K562 (cell line): Measurements from ENCODE around the gene PPP3CB. TPM values are rescaled to one million over a fixed set of nuclear protein-coding genes. Genes with fewer than 3 reads are reported as not detected.

Experiments used
- CBFA2T3 ChIP-seq: fragments of 450-650 bp; IDR thresholded peaks from 2 replicates; pipeline ENCODE4 v1.6.1; 2017
- CEBPB ChIP-seq: fragments of 450-650 bp; IDR thresholded peaks from 2 replicates; pipeline ENCODE4 v1.6.1; 2016; ENCODE audit warnings: missing genetic modification characterization, missing compliant biosample characterization
- EZH2 ChIP-seq: IDR thresholded peaks from 2 replicates; pipeline ENCODE4 v1.6.1; 2012; ENCODE audit warnings: low read depth, mild to moderate bottlenecking, inconsistent platforms, low read length, borderline replicate concordance
- GABPB2 ChIP-seq: fragments of 250-450 bp; sonication (Bioruptor Pico); conservative IDR thresholded peaks from 2 replicates; pipeline ENCODE4 v1.5.1; 2021; ENCODE audit warnings: mild to moderate bottlenecking
- NCOA6 ChIP-seq: fragments of 450-650 bp; IDR thresholded peaks from 2 replicates; pipeline ENCODE4 v1.6.1; 2017; ENCODE audit warnings: mild to moderate bottlenecking
- NR3C1 ChIP-seq: sonication (generic); formaldehyde crosslinking; IDR thresholded peaks from 2 replicates; pipeline ENCODE4 v1.8.1; 2022; ENCODE audit warnings: missing genetic modification reagents
- PML ChIP-seq: IDR thresholded peaks from 2 replicates; pipeline ENCODE4 v1.6.1; 2012; ENCODE audit warnings: low read length, inconsistent platforms
- SETDB1 ChIP-seq: IDR thresholded peaks from one replicate; pipeline ENCODE4 v1.6.1; 2012; ENCODE audit warnings: low read length, control low read depth, inconsistent platforms
- SMAD1 ChIP-seq: fragments of 150-350 bp; IDR thresholded peaks from 2 replicates; pipeline ENCODE4 v1.6.1; 2014; ENCODE audit warnings: low read length, low read depth; ENCODE audit not compliant: partially characterized antibody
- SMAD2 ChIP-seq: fragments of 150-350 bp; IDR thresholded peaks from 2 replicates; pipeline ENCODE4 v1.6.1; 2014; ENCODE audit warnings: low read depth, mild to moderate bottlenecking, low read length
- SP1 ChIP-seq: sonication (generic); formaldehyde crosslinking; IDR thresholded peaks from 2 replicates; pipeline ENCODE4 v1.8.1; 2022; ENCODE audit warnings: mild to moderate bottlenecking, missing genetic modification reagents
- TAF9B ChIP-seq: fragments of 450-650 bp; IDR thresholded peaks from 2 replicates; pipeline ENCODE4 v1.6.1; 2018; ENCODE audit warnings: mild to moderate bottlenecking; ENCODE audit not compliant: partially characterized antibody
- TEAD2 ChIP-seq: fragments of 450-650 bp; IDR thresholded peaks from 2 replicates; pipeline ENCODE4 v1.6.1; 2016; ENCODE audit warnings: missing genetic modification characterization, control low read depth, missing compliant biosample characterization
- ZNF197 ChIP-seq: fragments of 200-800 bp; sonication (Bioruptor generic); IDR thresholded peaks from 2 replicates; pipeline ENCODE4 v1.6.1; 2016; ENCODE audit warnings: low read depth, missing genetic modification characterization, missing compliant biosample characterization
- ZNF274 ChIP-seq: IDR thresholded peaks from 2 replicates; pipeline ENCODE4 v1.6.1; 2011; ENCODE audit warnings: low read depth, mild to moderate bottlenecking, low read length, moderate library complexity, borderline replicate concordance
- ZNF436 ChIP-seq: fragments of 250-450, 450-650 bp; sonication (Bioruptor Pico); formaldehyde crosslinking; IDR thresholded peaks from 2 replicates; pipeline ENCODE4 v1.7.0; 2020; ENCODE audit warnings: mild to moderate bottlenecking
- ZNF609 ChIP-seq: sonication (generic); formaldehyde crosslinking; IDR thresholded peaks from 2 replicates; pipeline ENCODE4 v1.8.1; 2023; ENCODE audit warnings: missing genetic modification reagents, mild to moderate bottlenecking, borderline replicate concordance
- ZNF76 ChIP-seq: fragments of 250-450 bp; sonication (Bioruptor Pico); IDR thresholded peaks from 2 replicates; pipeline ENCODE4 v1.4.0; 2020; ENCODE audit warnings: mild to moderate bottlenecking, moderate library complexity, borderline replicate concordance
- polyA plus RNA-seq, 8 experiments: library from polyadenylated mRNA; depleted of rRNA in 4 of 8; stranded (reverse) in 5 of 8; unstranded in 3 of 8; fragments of >200 nt; fragmentation: Nextera tagmentation in 2 of 8; fragmentation: Illumina TruSeq in 1 of 8; extraction: Ambion mirVana in 2 of 8; extraction: Trizol in 1 of 8; gene quantifications; 2 replicates each; pipeline versions ENCODE4 v1.2.1 to v1.2.3, GENCODE V29; 2011 to 2014; ENCODE audit warnings: inconsistent platforms in 1 of 8, missing spikeins in 1 of 8
- total RNA-seq, 7 experiments: library from RNA; depleted of rRNA in 6 of 7; stranded (reverse); fragments of >200 nt in 6 of 7; fragmentation: Illumina TruSeq in 2 of 7; extraction: Trizol in 2 of 7; gene quantifications; 2 replicates each; pipeline versions ENCODE4 v1.2.1 to v1.2.3, GENCODE V29; 2011 to 2021; ENCODE audit warnings: low replicate concordance in 1 of 7
- TF ChIP-seq, protein P1 (sequence below): fragments of 250-450 bp; sonication (Bioruptor Pico); IDR thresholded peaks from 2 replicates; pipeline ENCODE4 v1.5.0; 2021; ENCODE audit warnings: mild to moderate bottlenecking, borderline replicate concordance
- TF ChIP-seq, protein P2 (sequence below): IDR thresholded peaks from 2 replicates; pipeline ENCODE4 v1.6.1; 2011; ENCODE audit warnings: borderline replicate concordance, low read depth, mild to moderate bottlenecking, moderate library complexity, low read length; ENCODE audit not compliant: insufficient read depth, poor library complexity, severe bottlenecking

PPP3CB gene
- total and polyA plus RNA-seq, 9 of the 15 experiments (the other 6 are each of a cell fraction or from before 2014, with no cell fraction given) = 9.6 to 27.6 (median 17.8) TPM

- no peak for TF ChIP-seq ZNF609 (CRISPR knock-in tag)
- no peak for TF ChIP-seq GABPB2 (CRISPR knock-in tag)
- TF ChIP-seq, protein P1, sequence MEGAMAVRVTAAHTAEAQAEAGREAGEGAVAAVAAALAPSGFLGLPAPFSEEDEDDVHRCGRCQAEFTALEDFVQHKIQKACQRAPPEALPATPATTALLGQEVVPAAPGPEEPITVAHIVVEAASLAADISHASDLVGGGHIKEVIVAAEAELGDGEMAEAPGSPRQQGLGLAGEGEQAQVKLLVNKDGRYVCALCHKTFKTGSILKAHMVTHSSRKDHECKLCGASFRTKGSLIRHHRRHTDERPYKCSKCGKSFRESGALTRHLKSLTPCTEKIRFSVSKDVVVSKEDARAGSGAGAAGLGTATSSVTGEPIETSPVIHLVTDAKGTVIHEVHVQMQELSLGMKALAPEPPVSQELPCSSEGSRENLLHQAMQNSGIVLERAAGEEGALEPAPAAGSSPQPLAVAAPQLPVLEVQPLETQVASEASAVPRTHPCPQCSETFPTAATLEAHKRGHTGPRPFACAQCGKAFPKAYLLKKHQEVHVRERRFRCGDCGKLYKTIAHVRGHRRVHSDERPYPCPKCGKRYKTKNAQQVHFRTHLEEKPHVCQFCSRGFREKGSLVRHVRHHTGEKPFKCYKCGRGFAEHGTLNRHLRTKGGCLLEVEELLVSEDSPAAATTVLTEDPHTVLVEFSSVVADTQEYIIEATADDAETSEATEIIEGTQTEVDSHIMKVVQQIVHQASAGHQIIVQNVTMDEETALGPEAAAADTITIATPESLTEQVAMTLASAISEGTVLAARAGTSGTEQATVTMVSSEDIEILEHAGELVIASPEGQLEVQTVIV (CRISPR knock-in tag) = no peak
- no peak for TF ChIP-seq ZNF274
- TF ChIP-seq SETDB1 = no peak
- peak; percentile 41 for TF ChIP-seq SMAD1
- peak; percentile 30 for TF ChIP-seq TAF9B
- TF ChIP-seq SMAD2 = no peak
- no peak for TF ChIP-seq NCOA6
- TF ChIP-seq, protein P2, sequence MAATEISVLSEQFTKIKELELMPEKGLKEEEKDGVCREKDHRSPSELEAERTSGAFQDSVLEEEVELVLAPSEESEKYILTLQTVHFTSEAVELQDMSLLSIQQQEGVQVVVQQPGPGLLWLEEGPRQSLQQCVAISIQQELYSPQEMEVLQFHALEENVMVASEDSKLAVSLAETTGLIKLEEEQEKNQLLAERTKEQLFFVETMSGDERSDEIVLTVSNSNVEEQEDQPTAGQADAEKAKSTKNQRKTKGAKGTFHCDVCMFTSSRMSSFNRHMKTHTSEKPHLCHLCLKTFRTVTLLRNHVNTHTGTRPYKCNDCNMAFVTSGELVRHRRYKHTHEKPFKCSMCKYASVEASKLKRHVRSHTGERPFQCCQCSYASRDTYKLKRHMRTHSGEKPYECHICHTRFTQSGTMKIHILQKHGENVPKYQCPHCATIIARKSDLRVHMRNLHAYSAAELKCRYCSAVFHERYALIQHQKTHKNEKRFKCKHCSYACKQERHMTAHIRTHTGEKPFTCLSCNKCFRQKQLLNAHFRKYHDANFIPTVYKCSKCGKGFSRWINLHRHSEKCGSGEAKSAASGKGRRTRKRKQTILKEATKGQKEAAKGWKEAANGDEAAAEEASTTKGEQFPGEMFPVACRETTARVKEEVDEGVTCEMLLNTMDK = no peak
- no peak for TF ChIP-seq EZH2
- no peak for TF ChIP-seq CBFA2T3
- no peak for TF ChIP-seq ZNF76
- no peak for TF ChIP-seq PML
- TF ChIP-seq ZNF436 (CRISPR knock-in tag) = no peak
- no peak for TF ChIP-seq SP1 (CRISPR knock-in tag)
- no peak for TF ChIP-seq NR3C1 (CRISPR knock-in tag)
- no peak for TF ChIP-seq CEBPB (tag)
- no peak for TF ChIP-seq TEAD2
- TF ChIP-seq ZNF197 = no peak
Observed at GRCh38 chr10:73495884-73496674, at the start of gene PPP3CB (continued).
